Activated CD4-positive, alpha-beta memory T cell treated with anti-CD3 and anti-CD28 coated beads, Interleukin-2, amount 10 ng/mL, durations not matched to agents 7 days and 5 days (primary cell): ENCODE results near the gene COL25A1. TPM values are rescaled to one million over a fixed set of nuclear protein-coding genes. Genes with fewer than 3 reads are reported as not detected.
"Not testable (repeated sequence)": the region's sequence is repeated elsewhere in the genome, so short reads cannot be mapped to it uniquely, and the experiment has no call there.

ENCODE experiments used
- CTCF ChIA-PET: fragments of 350-600 bp; sonication (Branson Sonifier 250); formaldehyde crosslinking; loops from one replicate; lab custom pipeline; 2021; ENCODE audit warnings: antibody characterized with exemption, inconsistent platforms; lab: Charles Lee
- POLR2A ChIA-PET: fragments of 350-600 bp; sonication (Branson Sonifier 250); formaldehyde crosslinking; loops from one replicate; lab custom pipeline; 2021; ENCODE audit warnings: antibody characterized with exemption; lab: Charles Lee
- DNase-seq: peaks from one replicate; pipeline ENCODE4 v3.0.0-alpha.2; 2020
- H3K27ac Mint-ChIP-seq: one replicate; pipeline ENCODE4 v1.8.0; 2021; ENCODE audit warnings: mild to moderate bottlenecking, mixed read lengths
- H3K27me3 Mint-ChIP-seq: one replicate; pipeline ENCODE4 v1.8.0; 2021; ENCODE audit warnings: mixed read lengths
- H3K36me3 Mint-ChIP-seq: one replicate; pipeline ENCODE4 v1.8.0; 2021; ENCODE audit warnings: low read depth, mixed read lengths
- H3K4me1 Mint-ChIP-seq: one replicate; pipeline ENCODE4 v1.8.0; 2021; ENCODE audit warnings: mixed read lengths
- H3K4me3 Mint-ChIP-seq: one replicate; pipeline ENCODE4 v1.8.0; 2021; ENCODE audit warnings: mild to moderate bottlenecking, mixed read lengths
- H3K9me3 Mint-ChIP-seq: one replicate; pipeline ENCODE4 v1.8.0; 2021; ENCODE audit warnings: mixed read lengths
- total RNA-seq, 2 experiments: library from RNA; stranded (reverse); gene quantifications; one replicate each; pipeline ENCODE4 v1.2.3, GENCODE V29; 2021

COL25A1 gene
- total RNA-seq, 2 experiments from 2014 or later = not detected

GRCh38 chr4:109012286-109012880, 290.1 kb downstream of the COL25A1 start:
- ChIA-PET POLR2A (no interaction called here), CTCF (no interaction called here)
- no peaks in the 10 kb centered on the region for H3K4me1 Mint-ChIP-seq
- H3K9me3 Mint-ChIP-seq = no peaks in the 10 kb centered on the region
- H3K27me3 Mint-ChIP-seq = no peaks in the 10 kb centered on the region
- no peaks in the 10 kb centered on the region for H3K36me3 Mint-ChIP-seq
- no peak overlapping the region for H3K27ac Mint-ChIP-seq
- no peak for DNase-seq
- H3K4me3 Mint-ChIP-seq = no peak overlapping the region

- CTCF ChIA-PET = no interaction called here
- H3K36me3 Mint-ChIP-seq = no peaks in the 10 kb centered on the region
Observed at GRCh38 chr4:109011241-109012026, 291.0 kb downstream of the COL25A1 start.

GRCh38 chr4:109010521-109010920, 291.9 kb downstream of the COL25A1 start:
- no peaks in the 10 kb centered on the region for H3K27me3 Mint-ChIP-seq
- H3K36me3 Mint-ChIP-seq = no peaks in the 10 kb centered on the region
- no peak overlapping the region for H3K4me3 Mint-ChIP-seq
- POLR2A ChIA-PET = no interaction called here
- H3K4me1 Mint-ChIP-seq = peaks cover 3% of the 10 kb centered on the region
- H3K9me3 Mint-ChIP-seq = no peaks in the 10 kb centered on the region
- DNase-seq = no peak
- CTCF ChIA-PET = no interaction called here
- H3K27ac Mint-ChIP-seq = no peak overlapping the region

More at GRCh38 chr4:109011241-109012026, 291.0 kb downstream of the COL25A1 start:
- H3K4me1 Mint-ChIP-seq = no peaks in the 10 kb centered on the region
- DNase-seq = no peak
- no peak overlapping the region for H3K4me3 Mint-ChIP-seq
- no peaks in the 10 kb centered on the region for H3K27me3 Mint-ChIP-seq
- POLR2A ChIA-PET = no interaction called here
- no peak overlapping the region for H3K27ac Mint-ChIP-seq
- H3K9me3 Mint-ChIP-seq = no peaks in the 10 kb centered on the region

GRCh38 chr4:109009909-109010308, 292.5 kb downstream of the COL25A1 start:
- H3K9me3 Mint-ChIP-seq = no peaks in the 10 kb centered on the region
- ChIA-PET POLR2A (no interaction called here), CTCF (no interaction called here)
- H3K36me3 Mint-ChIP-seq = no peaks in the 10 kb centered on the region
- no peaks in the 10 kb centered on the region for H3K27me3 Mint-ChIP-seq
- no peak for DNase-seq
- no peak overlapping the region for H3K27ac Mint-ChIP-seq
- no peak overlapping the region for H3K4me3 Mint-ChIP-seq
- H3K4me1 Mint-ChIP-seq = peaks cover 5% of the 10 kb centered on the region

- H3K4me1 Mint-ChIP-seq = peaks cover 5% of the 10 kb centered on the region
- no peak overlapping the region for H3K4me3 Mint-ChIP-seq
- CTCF ChIA-PET = no interaction called here
- H3K9me3 Mint-ChIP-seq = no peaks in the 10 kb centered on the region
- POLR2A ChIA-PET = no interaction called here
- H3K27ac Mint-ChIP-seq = no peak overlapping the region
- no peaks in the 10 kb centered on the region for H3K36me3 Mint-ChIP-seq
- DNase-seq = no peak
- H3K27me3 Mint-ChIP-seq = peaks cover 2% of the 10 kb centered on the region
Observed at GRCh38 chr4:109007976-109008375, 294.5 kb downstream of the COL25A1 start.

GRCh38 chr4:109005523-109005922, 296.9 kb downstream of the COL25A1 start:
- ChIA-PET CTCF (interaction anchor here (0.5 to 0.7 kb wide), 2 partner anchors 73 to 342 kb away, joined by 3 read pairs; no protein-coding TSS in a partner anchor), POLR2A (no interaction called here)
- DNase-seq = no peak
- H3K36me3 Mint-ChIP-seq = no peaks in the 10 kb centered on the region
- peaks cover 5% of the 10 kb centered on the region for H3K4me1 Mint-ChIP-seq
- H3K27me3 Mint-ChIP-seq = peaks cover 2% of the 10 kb centered on the region
- H3K4me3 Mint-ChIP-seq = no peak overlapping the region
- no peaks in the 10 kb centered on the region for H3K9me3 Mint-ChIP-seq
- no peak overlapping the region for H3K27ac Mint-ChIP-seq

GRCh38 chr4:109004418-109004817, 298.0 kb downstream of the COL25A1 start:
- H3K4me3 Mint-ChIP-seq = no peak overlapping the region
- ChIA-PET CTCF (no interaction called here), POLR2A (no interaction called here)
- no peaks in the 10 kb centered on the region for H3K9me3 Mint-ChIP-seq
- no peak overlapping the region for H3K27ac Mint-ChIP-seq
- no peak for DNase-seq
- peaks cover 5% of the 10 kb centered on the region for H3K4me1 Mint-ChIP-seq
- peaks cover 2% of the 10 kb centered on the region for H3K27me3 Mint-ChIP-seq
- H3K36me3 Mint-ChIP-seq = no peaks in the 10 kb centered on the region

- Mint-ChIP-seq H3K36me3 (no peaks in the 10 kb centered on the region), H3K27me3 (peaks cover 2% of the 10 kb centered on the region), H3K4me3 (no peak overlapping the region), H3K27ac (no peak overlapping the region), H3K4me1 (peaks cover 5% of the 10 kb centered on the region), H3K9me3 (no peaks in the 10 kb centered on the region)
- DNase-seq = no peak
- CTCF ChIA-PET = no interaction called here
- POLR2A ChIA-PET = no interaction called here
Observed at GRCh38 chr4:109003964-109004363, 298.5 kb downstream of the COL25A1 start.

GRCh38 chr4:108991551-108992328, 310.7 kb downstream of the COL25A1 start:
- CTCF ChIA-PET = interaction anchor here (0.6 kb wide), 1 partner anchor 156 kb away, joined by 3 read pairs; no protein-coding TSS in a partner anchor
- H3K27me3 Mint-ChIP-seq = peaks cover 14% of the 10 kb centered on the region
- no peaks in the 10 kb centered on the region for H3K36me3 Mint-ChIP-seq
- no peak for DNase-seq
- no peak overlapping the region for H3K27ac Mint-ChIP-seq
- POLR2A ChIA-PET = no interaction called here
- no peaks in the 10 kb centered on the region for H3K4me1 Mint-ChIP-seq
- H3K4me3 Mint-ChIP-seq = no peak overlapping the region
- H3K9me3 Mint-ChIP-seq = peaks cover 3% of the 10 kb centered on the region

GRCh38 chr4:108988464-108989195, 313.8 kb downstream of the COL25A1 start:
- CTCF ChIA-PET = no interaction called here
- H3K27ac Mint-ChIP-seq = no peak overlapping the region
- POLR2A ChIA-PET = no interaction called here
- peaks cover 4% of the 10 kb centered on the region for H3K27me3 Mint-ChIP-seq
- no peaks in the 10 kb centered on the region for H3K9me3 Mint-ChIP-seq
- no peaks in the 10 kb centered on the region for H3K4me1 Mint-ChIP-seq
- no peaks in the 10 kb centered on the region for H3K36me3 Mint-ChIP-seq
- no peak for DNase-seq
- H3K4me3 Mint-ChIP-seq = no peak overlapping the region

- H3K27me3 Mint-ChIP-seq, POLR2A ChIA-PET, H3K4me3 Mint-ChIP-seq, H3K27ac Mint-ChIP-seq, CTCF ChIA-PET, DNase-seq, H3K36me3 Mint-ChIP-seq, H3K9me3 Mint-ChIP-seq: not testable (repeated sequence)
- peaks cover 13% of the 10 kb centered on the region for H3K4me1 Mint-ChIP-seq
Observed at GRCh38 chr4:108984495-108984894, 318.0 kb downstream of the COL25A1 start.

GRCh38 chr4:108982402-108983185, 319.9 kb downstream of the COL25A1 start:
- peaks cover 5% of the 10 kb centered on the region for H3K36me3 Mint-ChIP-seq
- no peaks in the 10 kb centered on the region for H3K9me3 Mint-ChIP-seq
- DNase-seq = no peak
- H3K27ac Mint-ChIP-seq = no peak overlapping the region
- ChIA-PET POLR2A (no interaction called here), CTCF (no interaction called here)
- no peak overlapping the region for H3K4me3 Mint-ChIP-seq
- peaks cover 13% of the 10 kb centered on the region for H3K4me1 Mint-ChIP-seq
- peaks cover 1% of the 10 kb centered on the region for H3K27me3 Mint-ChIP-seq
